ENCODE data around the gene ZC3H14. TPM values are rescaled to one million over a fixed set of nuclear protein-coding genes. Genes with fewer than 3 reads are reported as not detected.

The ZC3H14 gene
- total RNA-seq, 1 experiment from 2014 or later = 90.6 TPM

DNA sequence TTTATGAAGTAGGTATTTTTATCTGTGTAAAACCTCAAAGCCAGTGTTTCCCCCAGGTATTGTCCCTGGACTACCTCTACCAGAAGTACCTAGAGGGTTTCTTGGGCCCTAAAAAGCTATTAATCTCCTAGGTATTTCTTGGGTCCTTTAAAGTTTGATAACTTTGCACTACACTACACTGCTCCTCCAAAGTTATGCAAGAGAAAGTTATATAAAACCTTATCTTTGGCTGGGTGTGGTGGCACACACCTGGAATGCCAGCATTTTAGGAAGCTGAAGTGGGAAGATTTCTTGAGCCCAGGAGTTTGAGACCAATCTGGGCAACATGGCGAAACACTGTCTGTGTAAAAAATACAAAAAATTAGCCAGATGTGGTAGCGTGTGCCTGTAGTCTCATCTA lies 42.9 kb upstream of the ZC3H14 start:
- no peaks in the 10 kb centered on the region for H4K20me1 ChIP-seq (ENCODE audit: control insufficient read depth, insufficient read depth, insufficient read length)
- H2BK12ac ChIP-seq (ENCODE audit: insufficient read length, low read depth, low read length) = no peak overlapping the region
- H4K5ac ChIP-seq (ENCODE audit: insufficient read length, low read depth, low read length) = no peak overlapping the region
- no peak for TF ChIP-seq CTCF (conservative IDR thresholded peaks at IDR 0.05)
- no peaks in the 10 kb centered on the region for H3K27me3 ChIP-seq (ENCODE audit: insufficient read depth, low read length)
- no peak overlapping the region for H2AFZ ChIP-seq (ENCODE audit: low read length)
- no peak overlapping the region for H4K8ac ChIP-seq (replicated peaks; ENCODE audit: insufficient read length, low read depth, low read length)
- H3K79me2 ChIP-seq (ENCODE audit: insufficient read depth, low read length) = no peaks in the 10 kb centered on the region
- no peak overlapping the region for H3K14ac ChIP-seq (ENCODE audit: insufficient read depth, low read length)
- H4K91ac ChIP-seq (ENCODE audit: insufficient read length, low read depth, low read length) = no peak overlapping the region
- peaks cover 1 to 17% (median 6%) of the 10 kb centered on the region in 3 experiments; a peak in 4 of 7 replicates for H3K36me3 Mint-ChIP-seq (ENCODE audit: insufficient read depth in 1 of 3, low read depth in 3 of 3)
- no peak overlapping the region for H2BK15ac ChIP-seq (ENCODE audit: low read depth, low read length)
- H3K27ac Mint-ChIP-seq = peak overlapping the region in 1 of 3 experiments; percentile 8; a peak in 2 of 7 replicates
- no peaks in the 10 kb centered on the region for H3K79me1 ChIP-seq (ENCODE audit: insufficient read depth, low read depth, low read length, poor library complexity, severe bottlenecking)
- H3K23ac ChIP-seq (ENCODE audit: insufficient read length, low read depth, low read length) = no peak overlapping the region
- no peaks in the 10 kb centered on the region; a peak in 1 of 5 replicates for H3K9me3 Mint-ChIP-seq
- no peaks in the 10 kb centered on the region for H3K27me3 Mint-ChIP-seq (ENCODE audit: low read depth)
- H3K9me3 ChIP-seq (ENCODE audit: control insufficient read depth, low read depth, low read length) = no peaks in the 10 kb centered on the region
- WGBS (ENCODE audit: extremely low coverage, insufficient read length, low lambda C conversion rate) = no CpG with 5 or more reads among the region's 2 CpGs
- no peak overlapping the region for H3K4me2 ChIP-seq (ENCODE audit: insufficient read depth, insufficient read length, low read length)
- no peaks in the 10 kb centered on the region for H3K23me2 ChIP-seq (ENCODE audit: insufficient read length, low read depth, low read length, poor library complexity, severe bottlenecking)
- H3K9ac ChIP-seq (ENCODE audit: extremely low read depth, insufficient read length, low read length) = no peak overlapping the region
- no peaks in the 10 kb centered on the region for H3K4me1 Mint-ChIP-seq
- H2BK120ac ChIP-seq (ENCODE audit: low read depth, low read length, poor library complexity, severe bottlenecking) = no peak overlapping the region
- H3K4ac ChIP-seq (ENCODE audit: low read depth, low read length) = no peak overlapping the region
- H3K56ac ChIP-seq (ENCODE audit: insufficient read length, low read depth, low read length) = no peak overlapping the region
- no peak overlapping the region for H2BK5ac ChIP-seq (ENCODE audit: insufficient read length, low read length)
- no peak overlapping the region for H2AK5ac ChIP-seq (ENCODE audit: insufficient read length, low read length)
- no peak overlapping the region for H3K18ac ChIP-seq (ENCODE audit: insufficient read length, low read depth, low read length)
- H2BK20ac ChIP-seq (ENCODE audit: low read depth, low read length, poor library complexity, severe bottlenecking) = no peak overlapping the region
- DNase-seq = no peak
- H3K4me3 Mint-ChIP-seq = no peak overlapping the region
- H3K27ac ChIP-seq (ENCODE audit: insufficient read length, low read depth, low read length) = no peak overlapping the region
- no peak overlapping the region for H3T11ph ChIP-seq (ENCODE audit: low read length)
- no peaks in the 10 kb centered on the region for H3K4me1 ChIP-seq (ENCODE audit: insufficient read depth, low read length)
